ENCODE results near the gene ELFN1. TPM values are rescaled to one million over a fixed set of nuclear protein-coding genes. Genes with fewer than 3 reads are reported as not detected.

The ELFN1 gene
- polyA plus RNA-seq, 4 donors: 10.8 to 17.3 (median 11.6) TPM

DNA sequence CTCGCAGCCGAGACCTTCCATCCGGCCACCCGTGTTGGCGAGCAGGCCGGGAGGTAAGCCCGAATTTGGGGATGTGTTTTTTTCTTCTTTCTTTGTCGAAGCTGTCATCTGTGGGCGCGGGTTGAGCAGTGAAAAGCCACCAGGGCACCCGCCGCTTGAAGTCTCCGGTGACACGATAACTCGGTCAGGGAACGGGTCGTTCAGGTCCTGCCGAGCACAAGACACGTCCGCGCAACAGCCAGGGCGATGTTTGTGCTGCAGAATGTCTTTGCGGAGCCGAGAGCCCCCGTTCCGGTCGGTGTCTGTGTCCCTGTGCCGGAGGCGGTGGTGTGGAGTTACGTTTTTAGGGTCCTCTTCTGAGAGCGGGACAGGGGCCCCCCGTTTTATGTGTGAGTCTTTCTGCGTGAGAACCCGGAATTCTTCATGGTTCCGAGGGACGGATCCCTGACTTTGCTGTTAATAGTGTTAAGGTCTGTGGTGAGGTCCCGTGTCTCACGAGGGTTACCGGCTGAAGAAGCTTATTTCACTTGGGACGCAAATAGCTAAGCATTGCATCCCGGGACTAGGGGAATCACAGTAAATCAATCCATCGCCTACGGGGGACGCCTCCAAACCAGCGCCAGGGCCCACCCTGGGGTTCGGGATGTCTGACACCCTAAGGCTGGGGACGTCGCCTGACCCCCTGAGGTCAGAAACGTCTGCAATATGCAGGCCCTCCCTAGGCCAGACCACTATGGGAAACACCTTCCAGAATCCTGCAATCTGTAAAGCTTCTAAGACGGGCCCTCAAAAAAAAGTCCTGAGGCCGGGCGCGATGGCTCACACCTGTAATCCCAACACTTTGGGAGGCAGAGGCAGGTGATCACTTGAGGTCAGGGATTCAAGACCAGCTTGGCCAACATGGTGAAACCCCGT lies 99.5 kb downstream of the ELFN1 start:
- no peak for DNase-seq (ENCODE audit: low read depth in 4 of 4, low spot score in 3 of 4)

DNA sequence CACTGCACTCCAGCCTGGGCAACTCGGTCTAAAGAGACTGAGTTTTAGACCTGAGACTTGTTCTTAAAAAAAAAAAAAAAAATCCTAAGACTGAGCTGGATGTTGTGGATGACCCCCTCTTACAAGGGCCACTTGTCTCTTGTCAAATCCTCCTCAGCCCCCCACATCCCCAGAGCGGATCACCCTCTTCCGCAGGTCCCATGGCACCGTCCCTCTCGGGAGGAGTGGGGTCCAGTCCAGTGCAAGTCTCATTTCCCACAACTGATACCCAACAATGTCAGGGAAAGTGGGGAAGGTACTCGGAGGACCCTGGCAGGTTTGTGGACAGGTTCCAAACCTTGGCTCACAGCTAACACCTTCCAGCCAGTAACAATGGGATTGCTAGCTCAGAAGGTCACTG lies 100.3 kb downstream of the ELFN1 start:
- DNase-seq (ENCODE audit: low read depth in 4 of 4, low spot score in 3 of 4): no peak

DNA sequence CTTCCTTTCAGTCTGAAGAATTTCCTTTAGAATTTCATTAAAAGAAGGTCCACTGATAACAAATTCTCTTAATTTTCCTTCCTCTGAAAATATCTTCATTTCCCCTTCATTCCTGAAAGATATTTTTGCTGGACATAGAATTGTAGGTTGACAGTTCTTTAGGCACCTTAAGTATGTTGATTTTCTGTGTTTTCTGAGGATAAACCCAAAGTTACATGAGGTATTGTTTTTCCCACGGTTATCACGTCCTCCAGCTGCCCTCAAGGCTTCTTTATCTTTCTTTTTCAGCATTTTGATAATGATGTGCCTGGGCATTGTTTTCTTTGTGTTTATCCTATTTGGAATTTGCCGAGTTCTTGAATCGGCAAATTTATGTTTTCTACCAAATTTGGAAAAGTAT lies 105.3 kb downstream of the ELFN1 start:
- no peak for DNase-seq (ENCODE audit: low read depth in 4 of 4, low spot score in 3 of 4)

DNA sequence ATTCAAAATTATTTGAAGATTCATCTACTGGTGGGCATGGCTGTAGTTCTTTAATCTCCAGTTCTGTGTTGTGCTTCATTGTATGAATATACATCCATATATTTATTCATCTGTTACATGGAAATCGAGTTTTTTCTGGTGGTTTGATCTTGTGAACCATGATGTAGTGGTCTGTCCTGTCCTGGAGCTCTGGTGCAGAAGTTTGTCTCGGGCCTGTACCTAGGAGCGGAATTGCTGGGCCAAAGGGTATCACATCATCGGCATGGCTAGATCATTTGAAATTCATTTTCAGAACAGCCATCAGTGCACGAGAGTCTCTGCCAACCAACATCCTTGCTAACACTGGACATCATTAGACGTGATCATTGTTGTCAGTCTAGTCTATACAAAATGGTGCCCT lies 107.0 kb downstream of the ELFN1 start:
- DNase-seq (ENCODE audit: low read depth in 4 of 4, low spot score in 3 of 4): no peak

DNA sequence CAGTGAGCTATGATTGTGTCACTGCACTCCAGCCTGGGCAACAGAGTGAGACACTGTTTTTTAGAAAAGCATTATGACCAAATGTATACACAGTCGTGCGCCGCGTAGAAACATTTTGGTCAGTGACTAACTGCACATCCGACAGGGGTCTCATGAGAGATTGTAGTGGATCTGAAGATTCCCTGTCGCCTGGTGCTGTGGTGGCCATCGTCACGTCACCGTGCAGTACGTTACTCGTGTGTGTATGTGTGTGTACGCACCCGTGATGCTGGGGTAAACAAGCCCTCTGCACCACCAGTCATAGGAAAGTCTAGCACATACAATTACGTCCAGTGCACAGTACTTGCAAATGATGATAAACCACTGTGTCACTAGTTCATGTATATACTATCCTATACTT lies 109.4 kb downstream of the ELFN1 start:
- no peak for DNase-seq (ENCODE audit: low read depth in 4 of 4, low spot score in 3 of 4)

DNA sequence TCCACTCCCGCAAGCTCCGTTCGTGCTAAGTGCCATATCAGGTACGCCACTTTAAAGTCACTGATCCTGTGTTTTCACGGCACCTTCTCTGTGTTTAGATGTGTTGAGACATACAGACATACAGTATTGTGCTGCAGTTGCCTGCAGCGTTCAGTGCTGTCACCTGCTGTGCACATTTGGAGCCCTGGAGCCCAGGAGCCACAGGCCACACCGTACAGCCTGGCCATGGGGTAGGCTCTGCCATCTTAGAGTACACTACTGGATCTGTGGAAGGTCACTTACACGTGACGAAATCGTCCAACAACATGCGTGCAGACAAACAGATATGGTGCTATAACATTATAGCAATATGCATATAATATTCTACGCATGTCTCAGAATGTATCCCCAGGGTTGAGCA lies 111.3 kb downstream of the ELFN1 start:
- DNase-seq (ENCODE audit: low read depth in 4 of 4, low spot score in 3 of 4): no peak

DNA sequence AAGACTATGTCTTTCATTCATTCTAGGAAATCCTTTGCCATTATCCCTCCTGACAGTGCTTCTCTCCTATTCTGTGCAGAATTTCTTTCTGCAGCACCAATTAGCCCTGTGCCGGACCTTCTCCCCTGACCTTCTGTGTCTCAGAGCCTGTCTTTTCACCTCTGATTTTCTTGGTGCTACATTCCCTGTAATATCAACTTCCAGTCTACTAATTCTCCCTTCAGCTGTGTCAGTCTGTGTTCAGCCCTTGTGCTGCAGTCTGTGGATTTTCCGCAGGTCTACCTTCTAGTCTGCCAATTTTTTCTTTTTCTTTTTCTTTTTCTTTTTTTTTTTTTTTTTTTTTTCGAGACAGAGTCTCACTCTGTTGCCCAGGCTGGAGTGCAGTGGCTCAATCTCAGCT lies 115.8 kb downstream of the ELFN1 start:
- no peak for DNase-seq (ENCODE audit: low read depth in 4 of 4, low spot score in 3 of 4)

DNA sequence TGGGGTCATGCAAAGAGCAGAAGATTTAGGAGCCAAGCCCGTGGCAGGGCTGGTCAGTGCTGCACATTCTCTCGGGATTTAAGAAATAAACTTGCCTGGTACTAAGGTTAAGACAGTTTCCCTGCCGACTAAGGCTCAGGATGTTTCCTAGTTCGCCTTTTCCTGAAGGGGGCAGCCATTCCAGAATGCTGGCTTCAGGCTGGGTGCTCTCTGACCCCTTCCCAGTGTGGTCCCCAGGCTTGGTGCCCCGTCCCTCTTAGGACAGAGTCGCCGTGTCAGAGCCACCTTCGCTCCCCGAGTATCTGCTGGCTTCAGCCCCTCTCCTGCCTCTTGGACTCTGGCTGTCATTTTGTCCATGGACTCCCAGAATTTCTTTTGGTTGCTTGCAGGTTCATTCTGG lies 117.2 kb downstream of the ELFN1 start:
- no peak for DNase-seq (ENCODE audit: low read depth in 4 of 4, low spot score in 3 of 4)

DNA sequence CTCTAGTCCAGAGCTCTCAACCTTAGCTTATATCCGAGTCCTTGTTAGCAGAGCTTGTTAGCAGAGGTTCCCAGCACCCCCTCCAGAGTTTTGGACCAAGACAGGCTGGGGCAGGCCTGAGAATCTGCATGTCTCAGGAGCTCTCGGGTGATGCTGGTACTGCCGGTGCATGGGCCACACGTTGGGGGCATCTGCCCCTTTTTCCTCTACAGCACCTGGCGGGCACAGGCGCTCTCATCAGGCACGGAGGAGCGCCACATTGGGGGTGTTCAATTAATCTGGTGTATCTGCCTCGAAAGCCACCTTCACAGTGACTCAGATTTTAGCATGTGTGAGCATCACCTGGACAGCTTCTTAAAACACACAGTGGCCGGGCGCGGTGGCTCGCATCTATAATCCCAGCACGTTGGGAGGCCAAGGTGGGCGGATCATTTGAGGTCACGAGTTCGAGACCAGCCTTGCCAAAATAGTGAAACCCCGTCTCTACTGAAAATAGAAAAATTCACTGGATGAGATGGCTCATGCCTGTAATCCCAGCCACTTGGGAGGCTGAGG lies 117.7 kb downstream of the ELFN1 start:
- DNase-seq (ENCODE audit: low read depth in 4 of 4, low spot score in 3 of 4): no peak

DNA sequence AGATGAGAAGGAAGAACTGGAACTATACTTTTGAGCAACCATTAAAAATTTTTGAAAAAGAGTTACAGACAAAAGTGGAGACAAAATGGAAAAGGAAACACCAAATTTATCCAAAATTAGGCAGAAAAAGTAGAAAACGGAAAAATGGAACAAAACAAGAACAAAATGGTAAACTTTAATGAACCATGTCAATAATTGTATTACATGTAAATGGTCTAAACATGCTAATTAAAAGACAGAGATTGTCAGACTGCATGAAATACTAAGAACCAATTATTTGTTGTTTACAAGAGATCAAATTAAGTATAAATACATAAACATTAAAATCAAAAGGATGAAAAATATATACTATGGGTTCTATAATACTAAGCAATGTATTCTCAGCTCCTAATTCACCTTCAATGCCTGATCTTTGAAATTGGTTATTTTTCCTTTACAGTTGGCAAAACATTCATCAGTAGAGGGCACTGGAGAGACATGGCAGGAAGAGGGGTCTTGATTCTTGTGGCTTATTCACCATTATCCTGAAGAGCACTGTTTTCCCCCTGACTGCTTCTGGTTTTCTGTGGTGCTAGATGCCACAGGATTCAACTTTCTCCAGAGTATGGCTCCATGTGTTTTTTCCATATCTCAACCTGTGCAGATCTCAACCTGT lies 124.9 kb downstream of the ELFN1 start:
- DNase-seq (ENCODE audit: low read depth in 4 of 4, low spot score in 3 of 4): no peak

Other genes starting within 250 kb of the ELFN1 start
- gene MICALL2, start 210.8 kb upstream of the ELFN1 start, polyA plus RNA-seq (ENCODE audit: insufficient read length in 4 of 4): 10 to 100 TPM in 1 of 4 donors, 1 to 10 TPM in 3; 5.4 to 16.3 (median 7.0) TPM
- gene INTS1, start 165.9 kb upstream of the ELFN1 start, polyA plus RNA-seq (ENCODE audit: insufficient read length in 4 of 4): 10 to 100 TPM; 55.4 to 96.1 (median 57.7) TPM
- 10 to 100 TPM in 2 of 4 donors, 1 to 10 TPM in 2; 4.4 to 14.8 (median 8.8) TPM for gene MAFK, start 139.6 kb upstream of the ELFN1 start, polyA plus RNA-seq (ENCODE audit: insufficient read length in 4 of 4)
- 10 to 100 TPM in 1 of 4 donors, 1 to 10 TPM in 2, under 1 TPM in 1; 0.31 to 10.7 (median 5.8) TPM for gene TMEM184A, start 114.1 kb upstream of the ELFN1 start, polyA plus RNA-seq (ENCODE audit: insufficient read length in 4 of 4)
- 10 to 100 TPM; 25.4 to 35.6 (median 31.2) TPM for gene PSMG3, start 100.2 kb upstream of the ELFN1 start, polyA plus RNA-seq (ENCODE audit: insufficient read length in 4 of 4)